ENCODE results near the gene TRAK1. TPM values are rescaled to one million over a fixed set of nuclear protein-coding genes. Genes with fewer than 3 reads are reported as not detected.

TRAK1 gene
- total and polyA plus RNA-seq, 10 of the 15 experiments (the other 5 are each of a cell fraction or from before 2014, with no cell fraction given) = 6.6 to 46.2 (median 23.7) TPM

GRCh38 chr3:42161050-42161935 lies 70.1 kb downstream of the TRAK1 start:
- ChIA-PET RAD21 (ENCODE audit: unreplicated experiment) (interaction anchor here (1.1 kb wide), 1 partner anchor 42 kb away, joined by 3 read pairs; no protein-coding TSS in a partner anchor), SMC1A (ENCODE audit: uncharacterized antibody, unreplicated experiment) (interaction anchor here (0.9 to 1.4 kb wide), 2 partner anchors 30 to 251 kb away, joined by 3 read pairs; no protein-coding TSS in a partner anchor), POLR2A (no interaction called here), CTCF (interaction anchor here (1.3 kb wide), 1 partner anchor 30 kb away, joined by 4 read pairs; no protein-coding TSS in a partner anchor)
- no TSS peak for BruUV-seq (replicated peaks)
- H3K36me3 ChIP-seq (ENCODE audit: control insufficient read depth in 2 of 2, insufficient read depth in 2 of 2, low read length in 1 of 2) = no peaks in the 10 kb centered on the region; a peak in 1 of 4 replicates
- H3K27me3 ChIP-seq (replicated peaks in 1 of 2; ENCODE audit: control insufficient read depth in 2 of 2, insufficient read depth in 2 of 2, low read length in 1 of 2) = no peaks in the 10 kb centered on the region
- H3K27ac ChIP-seq (ENCODE audit: control insufficient read depth, insufficient read depth) = no peak overlapping the region
- ATAC-seq = no peak
- FAIRE-seq = no peak
- intact Hi-C loops (cut with micrococcal nuclease; ENCODE audit: unreplicated experiment) = no loop called here
- 100% methylated on average over 6 of the region's 6 CpGs for WGBS (ENCODE audit: insufficient coverage, insufficient replicate concordance, low lambda C conversion rate, missing lambda C conversion rate)
- H3K4me2 ChIP-seq (ENCODE audit: control insufficient read depth, insufficient read depth) = no peak overlapping the region
- in situ Hi-C loops (cut with MboI) = no loop called here
- H4K20me1 ChIP-seq (ENCODE audit: control insufficient read depth, insufficient read depth) = no peaks in the 10 kb centered on the region
- H3K4me1 ChIP-seq (ENCODE audit: control insufficient read depth, insufficient read depth, low read length) = peaks cover 28% of the 10 kb centered on the region
- DNase-seq (ENCODE audit: low read depth, low spot score) = no peak
- TF ChIP-seq EP300 (IDR thresholded peaks at IDR 0.05; ENCODE audit: borderline replicate concordance in 1 of 2, control insufficient read depth in 1 of 2, low read depth in 2 of 2, low read length in 2 of 2) = no peak
- TF ChIP-seq BRCA1 (IDR thresholded peaks at IDR 0.05; ENCODE audit: low read depth, low read length) = no peak
- no peak for TF ChIP-seq CREM (IDR thresholded peaks at IDR 0.05; ENCODE audit: low read depth)
- TF ChIP-seq NFXL1 (IDR thresholded peaks at IDR 0.05; ENCODE audit: borderline replicate concordance) = no peak
- no peak overlapping the region for H2AFZ ChIP-seq (ENCODE audit: control insufficient read depth, low read depth, low read length)
- no peak overlapping the region for H3K9ac ChIP-seq (ENCODE audit: control insufficient read depth, insufficient read depth, low read length)
- H3K9me3 ChIP-seq (replicated peaks; ENCODE audit: control insufficient read depth, insufficient read depth, low read length) = no peaks in the 10 kb centered on the region
- H3K79me2 ChIP-seq (ENCODE audit: control insufficient read depth, insufficient read depth, low read length) = peaks cover 34% of the 10 kb centered on the region
- H3K4me3 ChIP-seq = no peak overlapping the region

DNA sequence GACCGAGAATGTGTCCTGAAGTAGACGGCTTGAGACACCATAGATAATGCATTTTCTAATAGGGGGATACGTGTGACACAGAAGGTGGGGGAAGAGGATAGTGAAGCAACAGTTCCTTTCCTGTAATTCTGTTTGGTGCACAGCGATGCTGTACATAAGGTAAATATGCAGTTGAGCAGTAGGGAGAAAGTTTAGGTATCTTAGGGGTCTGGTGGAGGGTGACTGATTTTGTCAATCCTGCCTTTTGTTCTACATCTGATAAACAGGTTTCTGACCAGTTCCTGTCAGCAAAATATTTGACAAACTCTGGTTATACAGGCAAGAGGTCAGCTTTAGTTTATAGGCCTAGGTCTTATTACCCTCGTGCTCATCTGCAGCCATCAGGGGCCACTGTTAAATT lies 71.3 kb downstream of the TRAK1 start:
- Histone ChIP-seq H3K4me2 (ENCODE audit: control insufficient read depth, insufficient read depth) (no peak overlapping the region), H3K9me3 (replicated peaks; ENCODE audit: control insufficient read depth, insufficient read depth, low read length) (no peaks in the 10 kb centered on the region), H3K4me3 (no peak overlapping the region), H3K27me3 (replicated peaks in 1 of 2; ENCODE audit: control insufficient read depth in 2 of 2, insufficient read depth in 2 of 2, low read length in 1 of 2) (no peaks in the 10 kb centered on the region), H2AFZ (ENCODE audit: control insufficient read depth, low read depth, low read length) (no peak overlapping the region), H3K36me3 (ENCODE audit: control insufficient read depth in 2 of 2, insufficient read depth in 2 of 2, low read length in 1 of 2) (no peaks in the 10 kb centered on the region; a peak in 1 of 4 replicates), H3K27ac (ENCODE audit: control insufficient read depth, insufficient read depth) (no peak overlapping the region), H4K20me1 (ENCODE audit: control insufficient read depth, insufficient read depth) (no peaks in the 10 kb centered on the region), H3K4me1 (ENCODE audit: control insufficient read depth, insufficient read depth, low read length) (peaks cover 28% of the 10 kb centered on the region), H3K79me2 (ENCODE audit: control insufficient read depth, insufficient read depth, low read length) (peaks cover 34% of the 10 kb centered on the region), H3K9ac (ENCODE audit: control insufficient read depth, insufficient read depth, low read length) (no peak overlapping the region)
- POLR2A ChIA-PET = no interaction called here
- no peak for DNase-seq (ENCODE audit: low read depth, low spot score)
- SMC1A ChIA-PET (ENCODE audit: uncharacterized antibody, unreplicated experiment) = no interaction called here
- CTCF ChIA-PET = no interaction called here
- in situ Hi-C loops (cut with MboI) = no loop called here
- WGBS (ENCODE audit: insufficient coverage, insufficient replicate concordance, low lambda C conversion rate, missing lambda C conversion rate) = 84% methylated on average over 5 of the region's 5 CpGs
- no TSS peak for BruUV-seq (replicated peaks)
- no peak for ATAC-seq
- RAD21 ChIA-PET (ENCODE audit: unreplicated experiment) = no interaction called here
- FAIRE-seq = no peak
- intact Hi-C loops (cut with micrococcal nuclease; ENCODE audit: unreplicated experiment) = no loop called here
- TF ChIP-seq PML (IDR thresholded peaks at IDR 0.05; ENCODE audit: low read length) (no peak), RAD21 (IDR thresholded peaks at IDR 0.05; ENCODE audit: insufficient read depth, low read depth, low read length) (no peak), ZNF217 (IDR thresholded peaks at IDR 0.05) (no peak), RCOR1 (conservative IDR thresholded peaks at IDR 0.05; ENCODE audit: low read depth, low read length) (no peak), YY1 (IDR thresholded peaks at IDR 0.05; ENCODE audit: low read depth, low read length) (no peak), ZBED1 (IDR thresholded peaks at IDR 0.05; ENCODE audit: borderline replicate concordance) (no peak), MAX (IDR thresholded peaks at IDR 0.05; ENCODE audit: low read depth, low read length) (no peak), BCLAF1 (IDR thresholded peaks at IDR 0.05) (no peak), ASH2L (IDR thresholded peaks at IDR 0.05; ENCODE audit: borderline replicate concordance, low read depth) (no peak)

Data from GM12878 (cell line).